Natural killer cell (primary cell): Measurements from ENCODE around the gene KTI12. TPM values are rescaled to one million over a fixed set of nuclear protein-coding genes. Genes with fewer than 3 reads are reported as not detected.
"Not testable (repeated sequence)": the region's sequence is repeated elsewhere in the genome, so short reads cannot be mapped to it uniquely, and the experiment has no call there.

Experiments used
- ATAC-seq, 3 donors: fragments of 150-1000 bp in 2 of 3; fragments of 200-7000 bp in 1 of 3; cut with Tn5 transposase; 1 replicate in 1 of 3; 2 replicates in 2 of 3; pipeline ENCODE4 v1.10.0; 2021; ENCODE audit warnings: mild to moderate bottlenecking in 2 of 3, moderate library complexity in 2 of 3
- DNase-seq, 2 donors: peaks; one replicate each; pipeline versions ENCODE4 v3.0.0 to v3.0.0-alpha.2; 2013 to 2021; ENCODE audit warnings: mixed read lengths in 1 of 2
- H3K27ac ChIP-seq: one replicate; pipeline ENCODE4 v1.5.1; 2013; ENCODE audit warnings: mild to moderate bottlenecking, low read length
- H3K27me3 ChIP-seq: one replicate; pipeline ENCODE4 v1.6.1; 2013; ENCODE audit warnings: low read length; ENCODE audit not compliant: control insufficient read depth, insufficient read depth
- H3K36me3 ChIP-seq: one replicate; pipeline ENCODE4 v1.6.1; 2013; ENCODE audit warnings: low read length; ENCODE audit not compliant: control insufficient read depth, insufficient read depth
- H3K4me1 ChIP-seq: one replicate; pipeline ENCODE4 v1.6.1; 2013; ENCODE audit warnings: low read length; ENCODE audit not compliant: control insufficient read depth, insufficient read depth
- H3K4me3 ChIP-seq: one replicate; pipeline ENCODE4 v1.5.1; 2013; ENCODE audit warnings: low read length
- H3K9me3 ChIP-seq: one replicate; pipeline ENCODE4 v1.6.1; 2013; ENCODE audit warnings: low read length; ENCODE audit not compliant: control insufficient read depth, insufficient read depth
- H3K27ac Mint-ChIP-seq, 2 donors: one replicate each; pipeline ENCODE4 v1.8.0; 2022; ENCODE audit warnings: mild to moderate bottlenecking in 2 of 2, mixed read lengths in 2 of 2, moderate library complexity in 1 of 2
- H3K27me3 Mint-ChIP-seq, 2 donors: one replicate each; pipeline ENCODE4 v1.8.0; 2022; ENCODE audit warnings: low read depth in 2 of 2, mixed read lengths in 2 of 2
- H3K36me3 Mint-ChIP-seq: one replicate; pipeline ENCODE4 v1.8.0; 2022; ENCODE audit warnings: mixed read lengths
- H3K4me1 Mint-ChIP-seq, 2 donors: one replicate each; pipeline ENCODE4 v1.8.0; 2022; ENCODE audit warnings: mixed read lengths in 2 of 2
- H3K4me3 Mint-ChIP-seq: one replicate; pipeline ENCODE4 v1.8.0; 2022; ENCODE audit warnings: mild to moderate bottlenecking, moderate library complexity, mixed read lengths
- H3K9me3 Mint-ChIP-seq, 2 donors: one replicate each; pipeline ENCODE4 v1.8.0; 2022; ENCODE audit warnings: mixed read lengths in 2 of 2
- CTCF ChIP-seq: fragments of 200-600 bp; IDR thresholded peaks from one replicate; pipeline ENCODE4 v1.8.0; 2022; ENCODE audit warnings: antibody characterized with exemption
- WGBS: methylation state at CpG from one replicate; pipeline ENCODE4 v1.1.7; 2013; ENCODE audit warnings: missing lambda C conversion rate; ENCODE audit not compliant: insufficient coverage; 5-methylcytosine and 5-hydroxymethylcytosine counted together
- intact Hi-C: fragments of 100-400 bp; cut with micrococcal nuclease; formaldehyde crosslinking; loops from one replicate; pipeline ENCODE4 v1.14.2; 2022
- total RNA-seq, 4 donors: library from RNA; stranded (reverse); fragments of 120-200 nt in 1 of 4; gene quantifications; one replicate each; pipeline versions ENCODE4 v1.2.3 to v1.2.4, GENCODE V29; 2013 to 2022

The KTI12 gene
- total RNA-seq, 3 donors from 2014 or later (not counting 1 experiment from before 2014, with no cell fraction given), result 12.6 to 13.8 (median 13.2) TPM

- H3K9me3 ChIP-seq, result no peaks in the 10 kb centered on the region
- Mint-ChIP-seq H3K36me3 (no peaks in the 10 kb centered on the region), H3K27ac (peak overlapping the region; percentile 92 to 94), H3K4me3 (peak overlapping the region; percentile 92), H3K27me3 (no peaks in the 10 kb centered on the region), H3K9me3 (no peaks in the 10 kb centered on the region), H3K4me1 (peaks cover 31 to 40% of the 10 kb centered on the region in 2 donors)
- peaks cover 2% of the 10 kb centered on the region for H3K36me3 ChIP-seq
- ATAC-seq, result no peak
- no peak for DNase-seq
- intact Hi-C loops, result loop anchor here (5.0 kb wide), 1 partner anchor 333 kb away; the partner anchor contains the start of gene CC2D1B
- H3K27ac ChIP-seq, result peak overlapping the region; percentile 95
- H3K4me3 ChIP-seq, result peak overlapping the region; percentile 83
- no CpG with 5 or more reads among the region's 2 CpGs for WGBS
- H3K4me1 ChIP-seq, result peaks cover 21% of the 10 kb centered on the region
- no peaks in the 10 kb centered on the region for H3K27me3 ChIP-seq
- TF ChIP-seq CTCF, result no peak
Measured at GRCh38 chr1:52034050-52034384, 407 bp upstream of the KTI12 start.

- Mint-ChIP-seq H3K27ac (peak overlapping the region; percentile 92 to 94), H3K4me3 (peak overlapping the region; percentile 92), H3K4me1 (peaks cover 31 to 40% of the 10 kb centered on the region in 2 donors), H3K9me3 (no peaks in the 10 kb centered on the region), H3K27me3 (no peaks in the 10 kb centered on the region), H3K36me3 (no peaks in the 10 kb centered on the region)
- TF ChIP-seq CTCF, result no peak
- H3K4me1 ChIP-seq, result peaks cover 21% of the 10 kb centered on the region
- no peak for ATAC-seq
- H3K9me3 ChIP-seq, result no peaks in the 10 kb centered on the region
- peak overlapping the region; percentile 95 for H3K27ac ChIP-seq
- 9% methylated on average over 24 of the region's 24 CpGs for WGBS
- peak overlapping the region; percentile 83 for H3K4me3 ChIP-seq
- DNase-seq, result peak in 1 of 2 donors; percentile 33
- intact Hi-C loops, result loop anchor here (1.0 to 5.0 kb wide), 2 partner anchors 24 to 335 kb away; partner anchors contain the start of genes BTF3L4 and CC2D1B
- peaks cover 2% of the 10 kb centered on the region for H3K36me3 ChIP-seq
- no peaks in the 10 kb centered on the region for H3K27me3 ChIP-seq
Measured at GRCh38 chr1:52032785-52033131, 852 bp downstream of the KTI12 start.

DNA sequence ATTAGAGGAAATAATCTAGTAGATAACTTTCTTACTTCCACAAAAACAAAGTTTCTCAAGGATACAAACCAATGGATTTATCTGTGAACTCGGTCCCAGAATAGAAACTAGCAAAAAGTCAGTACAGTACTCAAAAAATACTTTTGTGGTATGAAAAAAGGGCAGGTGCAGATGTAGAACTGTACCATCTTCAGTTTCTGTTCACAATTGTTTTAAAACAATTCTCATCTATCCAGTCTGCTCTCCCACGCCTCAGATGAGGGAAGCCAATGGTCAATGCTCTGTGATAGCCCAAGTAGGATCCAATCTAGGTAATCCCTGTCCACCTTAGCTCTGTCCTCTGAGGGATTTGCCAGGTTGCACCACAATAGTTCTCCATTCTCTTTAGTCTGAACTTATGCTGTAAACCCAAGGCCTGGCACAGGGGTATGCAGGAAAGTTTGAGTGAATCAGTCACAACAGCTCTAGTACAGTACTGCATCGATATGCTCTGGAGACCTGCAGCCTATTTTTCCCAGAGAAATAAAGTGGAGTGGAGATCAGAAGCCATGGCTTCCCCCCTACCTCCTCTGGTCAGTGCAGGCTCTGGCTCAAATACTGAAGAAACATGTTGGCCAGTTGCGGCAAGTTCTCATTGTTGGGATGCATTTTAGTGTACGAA, 1.4 kb downstream of the KTI12 start:
- TF ChIP-seq CTCF, result no peak
- intact Hi-C loops, result loop anchor here (5.0 kb wide), 1 partner anchor 335 kb away; the partner anchor contains the start of gene CC2D1B
- Histone ChIP-seq H3K4me1 (peaks cover 21% of the 10 kb centered on the region), H3K9me3 (no peaks in the 10 kb centered on the region), H3K27me3 (no peaks in the 10 kb centered on the region), H3K36me3 (peaks cover 2% of the 10 kb centered on the region), H3K27ac (no peak overlapping the region), H3K4me3 (peak overlapping the region; percentile 83)
- 55% methylated on average over 5 of the region's 5 CpGs for WGBS
- Mint-ChIP-seq H3K4me3 (peak overlapping the region; percentile 92), H3K36me3 (no peaks in the 10 kb centered on the region), H3K9me3 (no peaks in the 10 kb centered on the region), H3K27ac (peak overlapping the region; percentile 92 to 94), H3K27me3 (no peaks in the 10 kb centered on the region), H3K4me1 (peaks cover 31 to 40% of the 10 kb centered on the region in 2 donors)
- no peak for ATAC-seq
- peak in 1 of 2 donors; percentile 13 for DNase-seq

GRCh38 chr1:52028839-52029238, 4.8 kb downstream of the KTI12 start:
- ATAC-seq, result not testable (repeated sequence)

More at GRCh38 chr1:52028839-52029238, 4.8 kb downstream of the KTI12 start:
- WGBS, result 100% methylated on average over 3 of the region's 5 CpGs
- peaks cover 20% of the 10 kb centered on the region for H3K4me1 ChIP-seq
- H3K27ac Mint-ChIP-seq, H3K27ac ChIP-seq, H3K27me3 ChIP-seq, H3K4me3 Mint-ChIP-seq, H3K36me3 Mint-ChIP-seq, H3K4me3 ChIP-seq, H3K9me3 ChIP-seq, H3K27me3 Mint-ChIP-seq, H3K9me3 Mint-ChIP-seq, DNase-seq, intact Hi-C loops: not testable (repeated sequence)
- peaks cover 27 to 36% of the 10 kb centered on the region in 2 donors for H3K4me1 Mint-ChIP-seq
- H3K36me3 ChIP-seq, result peaks cover 12% of the 10 kb centered on the region
